OCI-LY7 (cell line): ENCODE results near the gene SUPT5H. TPM values are rescaled to one million over a fixed set of nuclear protein-coding genes. Genes with fewer than 3 reads are reported as not detected.

Source experiments
- BruUV-seq: library from RNA; stranded (reverse); fragments of 400-500 nt; replicated peaks from 2 replicates; lab custom pipeline; 2021; lab: Mats Ljungman, UMichigan
- CTCF ChIA-PET: fragments of 300-600 bp; sonication (Branson Sonifier 250); formaldehyde crosslinking; loops from one replicate; lab custom pipeline; 2022; ENCODE audit warnings: antibody characterized with exemption; ENCODE audit not compliant: unreplicated experiment; lab: Charles Lee
- POLR2A ChIA-PET: fragments of 300-600 bp; sonication (Branson Sonifier 250); formaldehyde crosslinking; loops from one replicate; lab custom pipeline; 2022; ENCODE audit warnings: antibody characterized with exemption; lab: Charles Lee
- DNase-seq: peaks from one replicate; pipeline ENCODE4 v3.0.0-alpha.2; 2015; ENCODE audit warnings: low spot score
- H2AFZ ChIP-seq: fragments of 200-600 bp; sonication (generic), shearing (Covaris generic); 2 replicates; pipeline ENCODE4 v1.6.1; 2014; ENCODE audit warnings: mild to moderate bottlenecking, antibody characterized with exemption, low read length, moderate library complexity
- H3K27ac ChIP-seq: fragments of 200-600 bp; sonication (generic); 2 replicates; pipeline ENCODE4 v1.5.1; 2014; ENCODE audit warnings: mixed run types, low read depth, mild to moderate bottlenecking, moderate library complexity, low read length, inconsistent platforms; ENCODE audit not compliant: poor library complexity, severe bottlenecking
- H3K36me3 ChIP-seq: fragments of 200-600 bp; sonication (generic); 2 replicates; pipeline ENCODE4 v1.6.1; 2014; ENCODE audit warnings: mild to moderate bottlenecking, antibody characterized with exemption, low read length, moderate library complexity, mixed read lengths; ENCODE audit not compliant: insufficient read depth
- H3K4me1 ChIP-seq: fragments of 200-600 bp; sonication (generic); 2 replicates; pipeline ENCODE4 v1.5.1; 2014; ENCODE audit warnings: mild to moderate bottlenecking, low read length; ENCODE audit not compliant: insufficient read depth, poor library complexity, severe bottlenecking
- H3K4me2 ChIP-seq: fragments of 200-600 bp; sonication (generic); 2 replicates; pipeline ENCODE4 v1.6.1; 2014; ENCODE audit warnings: mild to moderate bottlenecking, low read length
- H3K4me3 ChIP-seq: fragments of 200-600 bp; sonication (generic); 2 replicates; pipeline ENCODE4 v1.5.1; 2014; ENCODE audit warnings: mild to moderate bottlenecking, low read depth, low read length; ENCODE audit not compliant: poor library complexity, severe bottlenecking
- H3K79me2 ChIP-seq: fragments of 200-600 bp; sonication (generic); 2 replicates; pipeline ENCODE4 v1.6.1; 2016; ENCODE audit warnings: low read depth, mild to moderate bottlenecking, low read length, moderate library complexity, mixed read lengths; ENCODE audit not compliant: insufficient read depth
- H3K9me2 ChIP-seq: fragments of 200-600 bp; sonication (generic); 2 replicates; pipeline ENCODE4 v1.6.1; 2016; ENCODE audit warnings: mild to moderate bottlenecking, low read length, mixed read lengths; ENCODE audit not compliant: insufficient read depth
- H3K9me3 ChIP-seq: fragments of 200-600 bp; sonication (generic); 2 replicates; pipeline ENCODE4 v1.6.1; 2014; ENCODE audit warnings: mild to moderate bottlenecking, mixed run types, low read length, mixed read lengths
- H4K20me1 ChIP-seq: fragments of 200-600 bp; sonication (generic); 2 replicates; pipeline ENCODE4 v1.6.1; 2014; ENCODE audit warnings: mild to moderate bottlenecking, antibody characterized with exemption, low read length, moderate library complexity, mixed read lengths; ENCODE audit not compliant: insufficient read depth
- EZH2phosphoT487 ChIP-seq: fragments of 200-600 bp; sonication (generic); IDR thresholded peaks from 2 replicates; pipeline ENCODE4 v1.6.1; 2018; ENCODE audit warnings: low read depth, borderline replicate concordance, mild to moderate bottlenecking, mixed run types, antibody characterized with exemption, low read length, moderate library complexity, mixed read lengths
- intact Hi-C: fragments of 100-400 bp; cut with micrococcal nuclease; formaldehyde crosslinking; loops from one replicate; pipeline ENCODE4 v1.10.0; 2022; ENCODE audit not compliant: unreplicated experiment
- total RNA-seq, 2 experiments: library from RNA; depleted of rRNA in 1 of 2; stranded (reverse); fragments of >200 nt in 1 of 2; shearing (Covaris generic) in 1 of 2; gene quantifications; 2 replicates each; pipeline ENCODE4 v1.2.3, GENCODE V29; 2014 to 2022
- TF ChIP-seq, protein P1 (sequence below): fragments of 200-600 bp; sonication (generic); conservative IDR thresholded peaks from 2 replicates; pipeline ENCODE4 v1.5.1; 2014; ENCODE audit warnings: mild to moderate bottlenecking, antibody characterized with exemption, low read length, moderate library complexity, mixed read lengths

Gene SUPT5H
- total RNA-seq, 2 experiments from 2014 or later = 70.1 to 175 TPM

- no TSS peak for BruUV-seq
Observed at GRCh38 chr19:39401070-39401548, 44.3 kb upstream of the SUPT5H start.

DNA sequence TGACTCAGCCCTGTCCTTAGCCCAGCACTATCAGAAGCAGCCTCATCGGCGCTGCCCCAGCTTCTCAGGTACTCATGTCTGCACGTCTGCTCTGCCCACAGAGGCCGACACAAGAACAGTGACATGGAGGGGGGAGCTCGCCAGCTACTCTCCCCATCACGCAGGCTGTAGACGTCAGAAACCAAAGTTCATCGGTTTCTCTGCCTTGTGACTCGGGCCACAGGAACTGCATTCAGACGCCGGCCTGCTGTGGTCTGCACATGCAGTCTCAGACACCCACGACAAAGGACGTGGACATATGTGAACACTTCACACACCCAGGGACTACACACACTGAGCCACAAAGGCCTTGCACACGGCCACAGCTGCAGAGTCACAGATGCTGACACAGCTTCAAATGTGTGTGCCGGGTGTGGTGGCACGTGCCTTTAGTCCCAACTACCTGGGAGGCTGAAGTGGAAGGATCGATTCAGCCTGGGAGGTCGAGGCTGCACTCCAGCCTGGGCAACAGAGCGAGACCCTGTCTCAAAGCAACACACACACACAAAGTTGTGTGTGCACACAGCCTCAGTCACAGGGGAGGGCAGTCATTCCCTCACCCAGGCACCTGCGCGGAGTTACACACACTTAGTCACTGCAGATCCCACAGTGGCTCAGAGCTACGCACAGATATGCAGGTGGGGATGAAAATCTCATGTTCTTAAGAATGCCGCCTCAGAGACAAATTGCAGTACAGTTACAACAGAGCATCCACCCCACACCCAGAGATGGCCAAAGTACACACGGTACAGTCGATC lies 43.6 kb upstream of the SUPT5H start:
- Histone ChIP-seq H3K9me3 (no peaks in the 10 kb centered on the region), H3K4me1 (peaks cover 87% of the 10 kb centered on the region), H2AFZ (peak overlapping the region; percentile 12; the same call in 1 of the 2 replicates), H3K36me3 (peaks cover 14% of the 10 kb centered on the region), H3K4me3 (peak overlapping the region; percentile 62), H3K27ac (peak overlapping the region; percentile 91), H3K9me2 (no peaks in the 10 kb centered on the region), H3K79me2 (peaks cover under 1% of the 10 kb centered on the region; the same call in 1 of the 2 replicates), H3K4me2 (peak overlapping the region; percentile 96), H4K20me1 (no peaks in the 10 kb centered on the region)
- TF ChIP-seq EZH2phosphoT487 = no peak
- TF ChIP-seq, protein P1, sequence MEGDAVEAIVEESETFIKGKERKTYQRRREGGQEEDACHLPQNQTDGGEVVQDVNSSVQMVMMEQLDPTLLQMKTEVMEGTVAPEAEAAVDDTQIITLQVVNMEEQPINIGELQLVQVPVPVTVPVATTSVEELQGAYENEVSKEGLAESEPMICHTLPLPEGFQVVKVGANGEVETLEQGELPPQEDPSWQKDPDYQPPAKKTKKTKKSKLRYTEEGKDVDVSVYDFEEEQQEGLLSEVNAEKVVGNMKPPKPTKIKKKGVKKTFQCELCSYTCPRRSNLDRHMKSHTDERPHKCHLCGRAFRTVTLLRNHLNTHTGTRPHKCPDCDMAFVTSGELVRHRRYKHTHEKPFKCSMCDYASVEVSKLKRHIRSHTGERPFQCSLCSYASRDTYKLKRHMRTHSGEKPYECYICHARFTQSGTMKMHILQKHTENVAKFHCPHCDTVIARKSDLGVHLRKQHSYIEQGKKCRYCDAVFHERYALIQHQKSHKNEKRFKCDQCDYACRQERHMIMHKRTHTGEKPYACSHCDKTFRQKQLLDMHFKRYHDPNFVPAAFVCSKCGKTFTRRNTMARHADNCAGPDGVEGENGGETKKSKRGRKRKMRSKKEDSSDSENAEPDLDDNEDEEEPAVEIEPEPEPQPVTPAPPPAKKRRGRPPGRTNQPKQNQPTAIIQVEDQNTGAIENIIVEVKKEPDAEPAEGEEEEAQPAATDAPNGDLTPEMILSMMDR = no peak
- DNase-seq = peak; percentile 68
- intact Hi-C loops = loop anchor here (10.0 kb wide), 2 partner anchors 547 to 553 kb away; no protein-coding TSS in a partner anchor
- POLR2A ChIA-PET = interaction anchor here (0.6 to 2.1 kb wide), 5 partner anchors 10 to 45 kb away, joined by 3 to 6 read pairs (median 5); partner anchors contain the start of genes MED29, PAF1 and RPS16
- CTCF ChIA-PET = interaction anchor here (0.6 to 1.1 kb wide), 2 partner anchors 10 to 79 kb away, joined by 3 to 15 read pairs; partner anchors contain the start of gene TIMM50
- TSS peak; percentile 65 for BruUV-seq

More at GRCh38 chr19:39401070-39401548, 44.3 kb upstream of the SUPT5H start:
- POLR2A ChIA-PET = interaction anchor here (0.6 to 2.1 kb wide), 5 partner anchors 10 to 543 kb away, joined by 3 to 6 read pairs (median 5); partner anchors contain the start of genes MED29 and PAF1
- no peaks in the 10 kb centered on the region for H4K20me1 ChIP-seq
- peak; percentile 34 for DNase-seq
- TF ChIP-seq, protein P1 = no peak
- no peak for TF ChIP-seq EZH2phosphoT487
- no peaks in the 10 kb centered on the region for H3K9me3 ChIP-seq
- H3K4me2 ChIP-seq = peak overlapping the region; percentile 96
- peak overlapping the region; percentile 62 for H3K4me3 ChIP-seq
- intact Hi-C loops = loop anchor here (10.0 kb wide), 2 partner anchors 546 to 554 kb away; no protein-coding TSS in a partner anchor
- H3K36me3 ChIP-seq = peaks cover 14% of the 10 kb centered on the region
- CTCF ChIA-PET = interaction anchor here (0.6 to 1.1 kb wide), 2 partner anchors 11 to 80 kb away, joined by 3 to 15 read pairs; partner anchors contain the start of gene TIMM50
- H2AFZ ChIP-seq = peak overlapping the region; percentile 12; the same call in 1 of the 2 replicates
- H3K4me1 ChIP-seq = peaks cover 86% of the 10 kb centered on the region
- peak overlapping the region; percentile 91 for H3K27ac ChIP-seq
- no peaks in the 10 kb centered on the region for H3K9me2 ChIP-seq
- H3K79me2 ChIP-seq = no peaks in the 10 kb centered on the region
